HG03196 (cell line): Measurements from ENCODE around the gene EBNA1BP2.
"Not testable (repeated sequence)": the region's sequence is repeated elsewhere in the genome, so short reads cannot be mapped to it uniquely, and the experiment has no call there.

Source experiments
- ATAC-seq: cut with Tn5 transposase; IDR thresholded peaks from one replicate; pipeline ENCODE4 v1.9.1; 2021; ENCODE audit not compliant: unreplicated experiment

The EBNA1BP2 gene

DNA sequence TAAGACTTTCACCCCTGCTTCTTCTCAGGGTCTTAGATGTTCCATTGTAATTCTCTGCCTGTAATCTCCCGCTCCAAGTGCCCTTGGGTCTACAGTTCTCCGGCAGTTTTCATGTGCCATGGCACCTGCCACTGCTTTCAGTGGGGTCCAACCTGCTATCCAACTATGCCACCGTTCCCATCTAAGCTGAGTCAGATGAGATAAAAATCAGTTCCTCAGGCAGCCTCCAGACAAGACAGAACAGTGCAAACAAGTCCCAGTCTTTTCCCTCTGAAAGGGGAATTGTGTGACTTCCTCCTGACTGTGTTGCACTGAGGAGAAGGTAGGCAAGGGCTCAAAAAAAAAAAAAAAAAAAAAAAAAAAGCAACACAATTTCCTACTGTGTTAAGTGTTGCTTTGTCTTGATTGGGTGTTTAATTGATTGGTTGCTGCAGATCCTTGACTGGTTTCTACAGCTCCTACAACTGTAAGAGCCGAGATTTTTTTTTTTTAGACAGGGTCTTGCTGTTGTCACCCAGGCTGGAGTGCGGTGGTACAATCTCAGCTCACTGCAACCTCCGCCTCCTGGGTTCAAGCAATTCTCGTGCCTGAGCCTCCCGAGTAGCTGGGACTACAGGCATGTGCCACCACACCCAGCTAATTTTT, 50.7 kb downstream of the EBNA1BP2 start:
- ATAC-seq = no peak

- ATAC-seq = not testable (repeated sequence)
Measured at GRCh38 chr1:43119928-43120586, 52.0 kb downstream of the EBNA1BP2 start.
